NB4 (cell line): ENCODE measurements around the gene SIVA1.
A peak's percentile ranks its signal among the peaks of the same experiment; 100 is the strongest.

ENCODE experiments used
- DNase-seq: peaks from one replicate; pipeline ENCODE4 v3.0.0; 2010; ENCODE audit warnings: low read depth
- H3K4me3 ChIP-seq: one replicate; pipeline ENCODE4 v1.5.1; 2011; ENCODE audit warnings: mild to moderate bottlenecking, low read depth, low read length, moderate library complexity
- CTCF ChIP-seq: IDR thresholded peaks from one replicate; pipeline ENCODE4 v1.5.1; 2012; ENCODE audit warnings: low read depth, low read length
- MAX ChIP-seq: IDR thresholded peaks from 2 replicates; pipeline ENCODE4 v1.6.1; 2011; ENCODE audit warnings: low read depth, low read length
- MYC ChIP-seq: IDR thresholded peaks from 2 replicates; pipeline ENCODE4 v1.6.1; 2011; ENCODE audit warnings: low read depth, low read length
- POLR2A ChIP-seq: IDR thresholded peaks from 2 replicates; pipeline ENCODE4 v1.6.1; 2011; ENCODE audit warnings: mild to moderate bottlenecking; ENCODE audit not compliant: insufficient read length; ENCODE audit errors: extremely low read depth

The SIVA1 gene

GRCh38 chr14:104767634-104767918 lies 14.6 kb downstream of the SIVA1 start:
- DNase-seq: no peak
- no peak for TF ChIP-seq CTCF
- TF ChIP-seq MAX: no peak
- TF ChIP-seq POLR2A: no peak
- no peak for TF ChIP-seq MYC
- H3K4me3 ChIP-seq: no peak overlapping the region

GRCh38 chr14:104768437-104769323 lies 15.7 kb downstream of the SIVA1 start:
- no peak for TF ChIP-seq POLR2A
- no peak for TF ChIP-seq MYC
- peak; percentile 65 for TF ChIP-seq CTCF
- TF ChIP-seq MAX: peak; percentile 54; the same call in 1 of the 2 replicates
- H3K4me3 ChIP-seq: no peak overlapping the region
- peak; percentile 82 for DNase-seq

- no peak overlapping the region for H3K4me3 ChIP-seq
- no peak for DNase-seq
- TF ChIP-seq MAX (no peak), MYC (no peak), POLR2A (no peak), CTCF (no peak)
Measured at GRCh38 chr14:104769324-104770071, 16.6 kb downstream of the SIVA1 start.

GRCh38 chr14:104770072-104770579 lies 17.2 kb downstream of the SIVA1 start:
- DNase-seq: no peak
- no peak for TF ChIP-seq MYC
- TF ChIP-seq POLR2A: no peak
- no peak for TF ChIP-seq MAX
- TF ChIP-seq CTCF: no peak
- H3K4me3 ChIP-seq: no peak overlapping the region

DNA sequence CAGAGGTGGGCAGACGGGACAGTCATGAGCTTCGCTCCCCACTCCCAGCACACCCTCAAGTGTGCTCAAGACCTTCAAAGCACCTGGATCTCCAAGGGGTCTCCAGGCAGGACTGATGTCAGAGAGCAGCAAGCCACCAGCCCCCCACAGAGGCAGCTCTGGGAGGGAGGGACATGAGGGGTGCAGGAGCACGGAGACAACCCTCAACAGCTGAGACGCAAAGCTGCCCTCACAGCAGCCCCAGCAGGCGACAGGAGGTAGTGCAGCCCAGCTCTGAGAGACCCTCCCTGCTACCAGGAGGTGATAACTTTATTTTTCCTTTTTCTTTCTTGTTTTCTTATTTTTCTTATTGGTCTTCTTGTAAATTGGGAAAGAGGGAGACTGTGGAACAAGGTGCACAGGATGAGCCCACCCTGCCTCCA lies 17.9 kb downstream of the SIVA1 start:
- no peak for TF ChIP-seq MYC
- peak; percentile 58 for TF ChIP-seq CTCF
- no peak overlapping the region for H3K4me3 ChIP-seq

More for the DNA sequence above, 17.9 kb downstream of the SIVA1 start:
- peak; percentile 38 for DNase-seq
